ENCODE results near the gene OR10G3. TPM values are rescaled to one million over a fixed set of nuclear protein-coding genes. Genes with fewer than 3 reads are reported as not detected.

The OR10G3 gene
- total RNA-seq, 1 experiment from 2014 or later, result not detected

GRCh38 chr14:21617614-21618013, 37.7 kb upstream of the OR10G3 start:
- Histone ChIP-seq H4K5ac (ENCODE audit: insufficient read length, low read depth, low read length) (no peak overlapping the region), H2AFZ (ENCODE audit: low read length) (peak overlapping the region; percentile 24), H3K56ac (ENCODE audit: insufficient read length, low read depth, low read length) (no peak overlapping the region), H3K4me2 (ENCODE audit: insufficient read depth, insufficient read length, low read length) (no peak overlapping the region), H3K4ac (ENCODE audit: low read depth, low read length) (no peak overlapping the region), H2BK15ac (ENCODE audit: low read depth, low read length) (no peak overlapping the region), H2BK12ac (ENCODE audit: insufficient read length, low read depth, low read length) (no peak overlapping the region), H4K20me1 (ENCODE audit: control insufficient read depth, insufficient read depth, insufficient read length) (no peaks in the 10 kb centered on the region), H3K9ac (ENCODE audit: extremely low read depth, insufficient read length, low read length) (no peak overlapping the region), H2AK5ac (ENCODE audit: insufficient read length, low read length) (no peak overlapping the region), H4K91ac (ENCODE audit: insufficient read length, low read depth, low read length) (no peak overlapping the region), H3K27ac (ENCODE audit: insufficient read length, low read depth, low read length) (no peak overlapping the region), H3K27me3 (ENCODE audit: insufficient read depth, low read length) (no peaks in the 10 kb centered on the region), H3K23ac (ENCODE audit: insufficient read length, low read depth, low read length) (no peak overlapping the region), H3K9me3 (ENCODE audit: control insufficient read depth, low read depth, low read length) (no peaks in the 10 kb centered on the region), H3K18ac (ENCODE audit: insufficient read length, low read depth, low read length) (no peak overlapping the region), H2BK20ac (ENCODE audit: low read depth, low read length, poor library complexity, severe bottlenecking) (no peak overlapping the region), H2BK5ac (ENCODE audit: insufficient read length, low read length) (no peak overlapping the region), H3T11ph (ENCODE audit: low read length) (no peak overlapping the region), H3K79me2 (ENCODE audit: insufficient read depth, low read length) (no peaks in the 10 kb centered on the region), H3K23me2 (ENCODE audit: insufficient read length, low read depth, low read length, poor library complexity, severe bottlenecking) (no peaks in the 10 kb centered on the region), H2BK120ac (ENCODE audit: low read depth, low read length, poor library complexity, severe bottlenecking) (no peak overlapping the region), H4K8ac (replicated peaks; ENCODE audit: insufficient read length, low read depth, low read length) (no peak overlapping the region), H3K14ac (ENCODE audit: insufficient read depth, low read length) (no peak overlapping the region), H3K79me1 (ENCODE audit: insufficient read depth, low read depth, low read length, poor library complexity, severe bottlenecking) (no peaks in the 10 kb centered on the region), H3K4me1 (ENCODE audit: insufficient read depth, low read length) (no peaks in the 10 kb centered on the region; the same call in 1 of the 2 replicates)
- Mint-ChIP-seq H3K36me3 (ENCODE audit: insufficient read depth in 1 of 3, low read depth in 3 of 3) (no peaks in the 10 kb centered on the region), H3K27me3 (ENCODE audit: low read depth) (no peaks in the 10 kb centered on the region), H3K4me3 (no peak overlapping the region; a peak in 1 of 5 replicates), H3K4me1 (peaks cover 15 to 22% of the 10 kb centered on the region in 2 experiments), H3K9me3 (no peaks in the 10 kb centered on the region), H3K27ac (peak overlapping the region in 2 of 3 experiments; percentile 37 to 63; a peak in 2 of 7 replicates)
- TF ChIP-seq CTCF (conservative IDR thresholded peaks at IDR 0.05), result no peak
- DNase-seq, result peak; percentile 34
- WGBS (ENCODE audit: extremely low coverage, insufficient read length, low lambda C conversion rate), result no CpG with 5 or more reads among the region's 8 CpGs

Measured in H9 (cell line).